GM19468 (cell line): ENCODE data around the gene PLSCR3.
A peak's percentile ranks its signal among the peaks of the same experiment; 100 is the strongest.
"Not testable (repeated sequence)": the region's sequence is repeated elsewhere in the genome, so short reads cannot be mapped to it uniquely, and the experiment has no call there.

Experiments used
- ATAC-seq: cut with Tn5 transposase; IDR thresholded peaks from one replicate; pipeline ENCODE4 v1.9.1; 2021; ENCODE audit warnings: mild to moderate bottlenecking, moderate library complexity, moderate number of reproducible peaks; ENCODE audit not compliant: unreplicated experiment; ENCODE audit errors: extremely low read depth

PLSCR3 gene

GRCh38 chr17:7383742-7384488 lies 10.4 kb downstream of the PLSCR3 start:
- peak; percentile 44 for ATAC-seq

GRCh38 chr17:7383371-7383741 lies 11.0 kb downstream of the PLSCR3 start:
- no peak for ATAC-seq

- ATAC-seq: no peak
Observed at GRCh38 chr17:7382901-7383300, 11.4 kb downstream of the PLSCR3 start.

- ATAC-seq: no peak
Observed at GRCh38 chr17:7380855-7381683, 13.3 kb downstream of the PLSCR3 start, which contains the start of gene TNK1. TNK1 (plus strand) TSS chr17:7381089; CDS start chr17:7382927, 1,838 bp downstream.

GRCh38 chr17:7380321-7380720 lies 14.0 kb downstream of the PLSCR3 start:
- ATAC-seq: no peak

- ATAC-seq: no peak
Observed at GRCh38 chr17:7379134-7379533, 15.2 kb downstream of the PLSCR3 start.

GRCh38 chr17:7374353-7374752 lies 20.0 kb downstream of the PLSCR3 start:
- ATAC-seq: no peak

GRCh38 chr17:7370853-7371252 lies 23.5 kb downstream of the PLSCR3 start:
- no peak for ATAC-seq

- ATAC-seq: no peak
Observed at GRCh38 chr17:7369825-7370224, 24.5 kb downstream of the PLSCR3 start.

- not testable (repeated sequence) for ATAC-seq
Observed at GRCh38 chr17:7368599-7368994, 25.7 kb downstream of the PLSCR3 start.

- ATAC-seq: no peak
Observed at GRCh38 chr17:7367918-7368598, 26.3 kb downstream of the PLSCR3 start.

- ATAC-seq: no peak
Observed at GRCh38 chr17:7367083-7367482, 27.2 kb downstream of the PLSCR3 start.

- ATAC-seq: not testable (repeated sequence)
Observed at GRCh38 chr17:7365963-7366362, 28.4 kb downstream of the PLSCR3 start.

GRCh38 chr17:7363311-7363710 lies 31.0 kb downstream of the PLSCR3 start:
- no peak for ATAC-seq

- no peak for ATAC-seq
Observed at GRCh38 chr17:7361906-7362305, 32.4 kb downstream of the PLSCR3 start.

GRCh38 chr17:7357381-7357780 lies 36.9 kb downstream of the PLSCR3 start:
- ATAC-seq: no peak

- ATAC-seq: no peak
Observed at GRCh38 chr17:7356756-7357155, 37.6 kb downstream of the PLSCR3 start.

- no peak for ATAC-seq
Observed at GRCh38 chr17:7356072-7356549, 38.2 kb downstream of the PLSCR3 start.

- no peak for ATAC-seq
Observed at GRCh38 chr17:7355573-7355972, 38.8 kb downstream of the PLSCR3 start.

- ATAC-seq: no peak
Observed at GRCh38 chr17:7355053-7355452, 39.3 kb downstream of the PLSCR3 start, which contains the start of gene TMEM95. TMEM95 (plus strand) TSS chr17:7355156; CDS start chr17:7355205, 49 bp downstream.
